Stimulated activated CD8-positive, alpha-beta memory T cell treated with anti-CD3 and anti-CD28 coated beads, Interleukin-15, amount 100 ng/mL, for 4 hours (primary cell): ENCODE measurements around the gene CCNE1.
A peak's percentile ranks its signal among the peaks of the same experiment; 100 is the strongest.
"Not testable (repeated sequence)": the region's sequence is repeated elsewhere in the genome, so short reads cannot be mapped to it uniquely, and the experiment has no call there.

ENCODE experiments used
- DNase-seq, 2 donors: peaks; one replicate each; pipeline ENCODE4 v3.0.0-alpha.2; 2020; ENCODE audit warnings: low read depth in 2 of 2

The CCNE1 gene

DNA sequence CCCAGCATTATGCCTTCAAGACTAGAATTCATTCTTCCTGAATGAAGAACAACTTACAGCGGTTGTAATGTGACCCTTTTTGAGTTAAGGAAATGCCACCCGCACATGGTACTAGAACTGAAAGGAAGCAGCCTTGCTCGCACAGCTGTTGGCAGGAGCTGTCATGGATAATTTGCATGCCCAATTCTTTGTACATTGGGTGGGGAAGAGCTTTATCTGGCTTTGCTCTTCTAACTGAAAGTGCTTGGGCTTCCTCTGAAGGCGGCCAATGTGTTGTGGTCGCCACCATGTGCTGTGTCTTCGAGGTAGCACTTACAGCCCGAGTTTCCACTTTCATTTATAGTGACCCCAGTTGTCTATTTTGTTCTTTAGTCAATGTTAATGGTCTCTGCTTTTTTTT lies 3.4 kb downstream of the CCNE1 start:
- DNase-seq = no peak

DNA sequence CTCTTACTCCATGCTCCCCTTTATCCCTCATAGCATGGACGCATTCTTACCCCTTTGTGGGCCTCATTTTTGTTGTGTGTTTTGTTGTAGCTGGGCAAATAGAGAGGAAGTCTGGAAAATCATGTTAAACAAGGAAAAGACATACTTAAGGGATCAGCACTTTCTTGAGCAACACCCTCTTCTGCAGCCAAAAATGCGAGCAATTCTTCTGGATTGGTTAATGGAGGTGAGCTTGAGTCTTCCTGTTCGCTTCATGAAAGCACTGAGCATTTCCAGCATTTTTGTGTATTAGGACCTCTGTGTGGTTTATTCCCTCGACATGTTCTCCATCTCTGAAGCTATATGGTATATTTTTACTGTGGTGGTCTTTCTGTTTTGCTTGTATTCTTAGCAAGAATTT lies 5.5 kb downstream of the CCNE1 start:
- DNase-seq = no peak

DNA sequence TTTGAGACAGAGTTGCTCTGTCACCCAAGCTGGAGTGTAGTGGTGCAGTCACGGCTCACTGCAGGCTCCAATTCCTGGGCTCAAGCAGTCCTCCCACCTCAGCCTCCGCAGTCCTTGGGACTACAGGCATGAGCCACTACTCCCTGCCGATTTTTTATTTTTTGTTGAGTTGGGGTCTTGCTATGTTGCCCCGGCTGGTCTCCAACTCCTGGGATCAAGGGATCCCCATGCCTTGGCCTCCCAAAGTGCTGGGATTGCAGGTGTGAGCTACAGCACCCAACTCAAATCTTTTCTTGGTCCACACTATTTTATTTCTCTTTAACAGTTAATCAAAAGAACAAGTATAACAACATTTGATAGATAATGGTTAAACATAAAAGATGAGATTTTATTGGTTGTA lies 7.5 kb downstream of the CCNE1 start:
- DNase-seq = no peak

DNA sequence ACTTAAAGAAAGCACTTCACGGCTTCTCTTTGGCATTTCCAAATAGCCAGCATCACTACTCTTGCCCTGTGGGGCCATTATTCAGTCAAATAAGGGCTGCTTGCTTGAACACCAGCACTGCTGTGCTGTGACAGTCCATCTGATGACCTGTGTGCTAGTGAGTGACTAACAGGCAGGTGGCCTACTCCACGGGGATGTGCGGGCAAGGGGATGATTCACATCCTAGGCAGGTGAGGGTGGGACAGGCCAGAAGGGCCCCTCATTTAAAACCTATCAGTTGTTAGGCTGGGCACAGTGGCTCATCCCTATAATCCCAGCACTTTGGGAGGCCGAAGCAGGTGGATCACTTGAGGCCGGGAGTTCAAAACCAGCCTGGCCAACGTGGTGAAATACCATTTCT lies 8.2 kb downstream of the CCNE1 start:
- no peak for DNase-seq

DNA sequence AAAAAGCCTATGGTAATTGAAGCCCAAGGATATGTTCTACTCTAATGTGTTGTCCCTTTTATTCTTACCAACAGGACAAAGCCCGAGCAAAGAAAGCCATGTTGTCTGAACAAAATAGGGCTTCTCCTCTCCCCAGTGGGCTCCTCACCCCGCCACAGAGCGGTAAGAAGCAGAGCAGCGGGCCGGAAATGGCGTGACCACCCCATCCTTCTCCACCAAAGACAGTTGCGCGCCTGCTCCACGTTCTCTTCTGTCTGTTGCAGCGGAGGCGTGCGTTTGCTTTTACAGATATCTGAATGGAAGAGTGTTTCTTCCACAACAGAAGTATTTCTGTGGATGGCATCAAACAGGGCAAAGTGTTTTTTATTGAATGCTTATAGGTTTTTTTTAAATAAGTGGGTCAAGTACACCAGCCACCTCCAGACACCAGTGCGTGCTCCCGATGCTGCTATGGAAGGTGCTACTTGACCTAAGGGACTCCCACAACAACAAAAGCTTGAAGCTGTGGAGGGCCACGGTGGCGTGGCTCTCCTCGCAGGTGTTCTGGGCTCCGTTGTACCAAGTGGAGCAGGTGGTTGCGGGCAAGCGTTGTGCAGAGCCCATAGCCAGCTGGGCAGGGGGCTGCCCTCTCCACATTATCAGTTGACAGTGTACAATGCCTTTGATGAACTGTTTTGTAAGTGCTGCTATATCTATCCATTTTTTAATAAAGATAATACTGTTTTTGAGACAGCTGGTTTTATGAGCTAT lies 12.0 kb downstream of the CCNE1 start:
- DNase-seq = no peak

DNA sequence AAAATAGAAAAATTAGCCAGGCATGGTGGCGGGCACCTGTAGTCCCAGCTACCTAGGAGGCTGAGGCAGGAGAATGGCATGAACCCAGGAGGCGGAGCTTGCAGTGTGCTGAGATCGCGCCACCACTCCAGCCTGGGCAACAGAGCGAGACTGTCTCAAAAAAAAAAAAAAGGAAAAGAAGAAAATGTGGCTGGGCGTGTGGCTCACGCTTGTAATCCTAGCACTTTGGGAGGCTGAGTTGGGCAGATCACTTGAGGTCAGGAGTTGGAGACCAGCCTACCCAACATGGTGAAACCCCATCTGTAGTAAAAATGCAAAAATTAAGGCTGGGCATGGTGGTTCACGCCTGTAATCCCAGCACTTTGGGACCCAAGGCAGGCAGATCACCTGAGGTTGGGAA lies 13.5 kb downstream of the CCNE1 start:
- not testable (repeated sequence) for DNase-seq

DNA sequence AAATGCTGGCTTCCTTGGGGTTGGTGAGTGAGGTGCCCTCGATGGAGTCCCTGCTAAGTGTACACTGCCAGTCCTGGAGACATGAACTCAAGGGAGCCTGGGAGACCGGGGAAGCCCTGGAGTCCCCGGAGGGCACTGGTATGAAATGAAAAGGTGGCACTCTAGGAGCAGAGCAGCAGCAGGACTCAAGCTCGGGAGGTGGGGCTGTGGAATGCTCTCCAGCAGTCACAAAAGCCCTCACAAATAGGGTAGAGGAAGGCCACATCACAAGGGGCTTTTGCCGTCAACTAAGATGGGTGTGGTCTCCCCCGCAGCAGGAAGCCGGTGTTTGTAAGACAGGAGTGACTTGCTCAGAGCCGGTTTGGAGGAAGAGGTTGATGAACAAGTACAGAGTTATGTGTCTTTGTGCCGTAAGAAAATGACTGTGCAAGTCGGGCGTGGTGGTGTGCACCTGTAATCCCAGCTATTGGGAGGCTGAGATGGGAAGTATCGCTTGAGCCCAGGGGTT lies 19.3 kb downstream of the CCNE1 start:
- DNase-seq = peak in 1 of 2 donors; percentile 28

DNA sequence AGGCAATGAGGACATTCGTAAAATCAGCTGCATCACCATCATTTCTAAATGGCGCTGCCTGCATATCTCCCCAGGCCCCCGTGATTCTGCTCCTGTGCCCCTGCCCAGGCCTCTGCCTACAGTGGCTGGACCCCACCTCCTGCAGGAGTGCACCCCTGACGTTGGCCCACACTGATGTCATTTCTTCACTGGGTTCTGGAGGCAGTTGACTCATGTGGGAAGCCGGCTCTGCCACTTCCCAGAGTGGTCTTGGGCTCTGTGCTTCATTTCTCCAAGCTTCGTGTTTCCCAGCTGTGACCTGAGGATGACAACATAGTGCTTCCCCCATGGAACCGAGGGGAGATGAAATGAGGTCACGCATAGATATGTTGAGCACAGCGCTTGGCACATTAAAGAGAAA lies 19.9 kb downstream of the CCNE1 start:
- DNase-seq = no peak

DNA sequence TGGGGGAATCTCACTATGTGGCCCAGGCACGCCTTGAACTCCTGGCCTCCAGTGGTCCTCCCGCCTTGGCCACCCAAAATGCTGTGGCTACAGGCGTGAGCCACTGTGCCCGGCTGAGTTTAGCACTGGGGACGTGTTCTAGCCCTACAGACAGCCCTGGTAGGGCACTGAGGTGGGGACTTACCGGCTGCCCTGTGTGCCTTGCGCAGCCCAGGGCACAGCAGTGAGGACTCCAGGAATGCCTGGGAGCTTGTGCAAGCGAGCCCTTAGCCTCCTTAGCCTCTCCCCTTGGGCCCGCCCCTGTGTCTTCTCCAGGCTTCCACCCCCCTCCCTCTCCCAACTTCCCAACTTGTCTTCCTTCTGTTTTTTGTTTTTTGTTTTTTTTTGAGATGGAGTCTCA lies 21.0 kb downstream of the CCNE1 start:
- DNase-seq = no peak

DNA sequence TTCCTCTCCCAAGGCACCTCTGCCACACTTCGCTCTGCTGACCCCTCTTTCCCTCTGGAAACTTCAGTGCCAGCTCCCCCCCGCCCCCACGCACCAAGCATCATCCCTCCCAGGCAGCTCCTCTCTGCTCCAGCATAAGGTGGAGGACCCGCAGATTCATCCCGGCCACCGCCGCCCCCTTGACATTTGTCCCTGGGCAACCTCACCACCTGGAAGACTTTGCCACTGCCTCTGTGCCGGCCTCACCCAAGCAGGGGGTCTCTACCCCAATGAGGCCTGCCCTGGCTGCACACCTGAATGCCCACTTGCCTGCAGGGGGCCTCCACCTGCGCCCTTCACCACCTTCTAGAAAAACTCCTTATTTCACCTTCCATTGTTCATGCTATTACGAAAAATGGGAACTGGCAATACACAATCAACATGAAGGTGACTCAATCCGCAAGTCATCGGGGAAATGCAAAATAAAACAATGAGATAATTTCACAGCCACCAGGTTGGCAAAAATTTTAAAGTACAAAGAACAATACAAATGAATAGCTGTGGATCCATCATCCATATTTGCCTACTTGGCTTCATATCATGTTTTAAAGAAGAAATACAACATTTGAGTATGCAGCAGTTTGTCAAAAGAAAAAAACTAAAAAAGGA lies 21.9 kb downstream of the CCNE1 start:
- DNase-seq = no peak

DNA sequence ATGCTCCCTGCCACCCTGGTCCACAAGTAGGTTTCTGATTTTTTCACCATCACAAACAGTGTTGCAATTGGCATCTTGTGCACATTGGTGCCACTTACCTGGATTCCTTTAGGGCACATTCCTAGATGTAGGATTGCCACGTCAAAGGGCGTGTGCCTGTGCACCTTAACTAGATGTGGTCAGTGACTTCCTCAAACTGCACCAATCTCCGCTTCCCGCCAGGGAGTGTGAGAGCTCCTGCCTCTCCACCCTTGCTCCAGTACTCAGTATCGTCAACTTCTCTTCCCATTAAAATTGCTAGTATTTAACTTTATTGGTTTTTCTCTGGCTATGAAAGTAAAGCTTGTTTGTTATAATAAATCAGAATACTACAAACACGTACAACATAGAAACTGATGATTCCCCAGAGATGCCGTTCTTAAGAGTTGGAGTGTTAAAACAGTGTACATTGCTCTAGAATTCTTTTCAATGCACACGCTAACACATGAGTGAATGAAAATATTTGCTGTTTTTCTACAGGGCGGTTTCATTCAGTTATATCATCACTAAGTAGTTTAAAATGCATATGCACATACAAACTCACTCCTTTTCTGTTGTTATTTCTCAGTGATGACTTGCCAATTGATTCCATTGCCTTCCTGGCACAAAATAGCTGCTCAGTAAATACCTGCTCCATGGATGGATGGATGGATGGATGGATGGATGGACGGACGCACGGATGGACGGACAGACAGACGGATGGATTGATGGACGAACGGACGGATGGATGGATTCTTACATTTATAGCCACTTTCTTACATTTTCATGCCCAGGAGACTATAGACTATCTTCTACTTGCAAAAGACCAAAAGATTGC lies 23.4 kb downstream of the CCNE1 start:
- no peak for DNase-seq

DNA sequence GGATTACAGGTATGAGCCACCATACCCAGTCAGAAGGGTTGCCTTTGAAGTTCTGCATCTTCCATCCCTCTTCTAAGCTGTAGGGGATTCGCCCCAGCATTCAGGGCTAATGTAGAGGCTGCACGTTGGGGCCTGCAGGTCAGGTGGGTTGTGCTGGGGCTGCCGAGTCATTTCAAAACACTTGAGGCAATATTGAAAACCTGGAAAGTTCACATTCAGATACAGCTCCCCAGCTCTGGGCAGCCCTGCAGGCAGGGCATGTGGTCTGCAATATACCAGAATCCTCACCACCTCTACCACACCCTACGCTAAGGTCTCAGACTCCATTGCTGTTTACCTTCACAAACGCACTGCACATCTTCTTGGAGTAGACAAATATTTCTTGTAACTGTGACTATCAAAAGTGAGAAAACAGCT lies 24.6 kb downstream of the CCNE1 start:
- DNase-seq = no peak

DNA sequence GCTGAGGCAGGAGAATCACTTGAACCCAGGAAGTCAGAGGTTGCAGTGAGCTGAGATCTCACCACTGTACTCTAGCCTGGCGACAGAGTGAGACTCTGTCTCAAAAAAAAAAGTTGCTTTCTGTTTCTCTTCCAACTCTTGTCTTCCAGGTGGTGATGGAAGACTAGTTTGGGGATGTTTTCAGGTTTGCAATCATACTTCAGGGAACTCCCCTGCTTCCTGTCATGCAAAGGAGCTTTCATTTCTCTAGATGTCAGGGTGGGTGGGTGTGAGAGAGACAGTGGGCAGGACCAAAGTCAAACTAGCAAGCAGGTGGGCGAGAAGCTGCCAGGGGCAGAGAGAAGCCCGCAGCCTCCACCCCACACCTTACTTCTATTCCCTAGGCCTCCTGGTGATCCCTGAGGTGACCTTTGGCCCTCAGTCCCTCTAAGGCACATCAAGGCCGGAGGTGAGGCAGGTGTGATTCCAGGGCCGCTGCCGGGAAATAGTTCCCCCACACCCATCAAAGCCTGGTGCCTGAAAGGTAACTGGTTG lies 25.7 kb downstream of the CCNE1 start:
- DNase-seq = peak in 1 of 2 donors; percentile 47

DNA sequence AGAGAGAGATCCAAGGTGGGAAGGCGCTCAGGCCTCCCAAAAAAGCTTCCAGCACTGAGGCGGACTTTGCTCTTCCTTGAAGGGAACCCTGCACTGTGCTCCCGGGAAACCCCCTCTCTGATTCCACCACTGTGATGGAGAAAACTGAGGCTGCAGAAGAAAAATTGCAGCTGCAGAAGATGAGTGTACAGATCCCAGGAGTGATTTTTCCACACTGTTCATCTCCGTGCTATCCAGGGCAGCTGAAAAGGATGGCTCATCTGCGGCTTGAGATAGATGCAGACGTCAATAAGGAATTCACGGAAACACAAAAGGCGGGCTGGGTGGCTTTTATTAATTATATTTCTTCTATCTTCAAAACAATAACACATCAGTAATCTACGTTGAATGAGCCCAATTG lies 26.2 kb downstream of the CCNE1 start:
- no peak for DNase-seq

DNA sequence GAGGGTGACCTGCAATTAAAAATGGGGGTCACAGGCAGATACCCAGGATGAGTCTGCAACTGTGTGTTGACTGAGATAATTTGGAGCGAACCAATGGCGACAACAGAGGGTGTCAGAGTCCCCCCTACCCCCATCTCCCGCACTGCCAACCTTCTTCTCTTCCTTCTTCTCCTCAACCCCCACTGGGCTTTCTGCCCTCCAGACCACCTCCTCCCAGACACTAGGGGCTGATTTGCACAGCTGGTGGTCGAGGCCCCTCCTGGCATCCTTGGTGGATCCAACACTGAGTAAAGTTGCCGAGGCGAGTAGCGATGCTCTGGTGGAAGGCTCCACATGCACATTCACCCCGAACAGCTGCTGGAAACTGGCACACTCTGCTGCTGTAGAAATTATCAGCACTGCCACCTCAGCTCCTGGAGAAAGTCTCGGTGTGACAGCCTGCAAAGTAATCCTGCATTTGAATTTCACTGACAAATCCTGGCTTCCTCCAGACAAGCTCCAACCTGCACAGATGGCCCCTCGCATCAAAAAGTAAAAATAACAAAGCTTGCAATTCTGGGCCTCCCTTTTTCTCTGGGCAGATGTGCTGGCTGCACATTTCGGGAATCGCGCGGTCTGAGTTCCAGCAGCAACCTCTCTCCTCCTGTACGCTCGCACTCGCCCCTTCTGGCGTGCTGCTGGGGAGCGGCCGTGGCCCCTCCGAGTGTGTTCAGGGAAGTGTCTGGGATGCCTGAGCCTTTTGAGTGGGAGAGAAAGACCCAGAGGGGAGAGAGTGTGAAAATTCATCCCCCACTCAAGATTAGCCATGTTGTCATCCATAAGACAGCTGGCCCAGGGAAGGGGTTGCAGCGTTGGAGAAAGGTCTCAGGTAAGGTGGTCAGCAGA lies 28.5 kb downstream of the CCNE1 start:
- DNase-seq = no peak

DNA sequence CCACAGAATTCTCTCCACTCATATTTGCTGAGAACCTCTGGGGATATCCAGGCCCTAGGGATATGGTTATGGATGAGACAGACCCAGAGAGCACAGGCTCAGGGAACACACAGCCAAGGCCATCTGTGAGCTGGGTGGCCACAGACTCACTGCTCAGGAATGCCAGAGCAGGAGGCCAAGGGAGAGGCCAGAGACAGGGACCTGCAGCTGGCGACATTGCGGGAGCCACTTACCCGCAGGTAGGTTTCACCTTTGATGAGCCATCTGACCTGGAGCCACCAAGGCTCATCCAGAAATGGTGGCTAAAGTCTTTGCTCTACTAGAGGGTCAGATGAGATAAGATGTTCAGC lies 29.4 kb downstream of the CCNE1 start:
- DNase-seq = no peak

DNA sequence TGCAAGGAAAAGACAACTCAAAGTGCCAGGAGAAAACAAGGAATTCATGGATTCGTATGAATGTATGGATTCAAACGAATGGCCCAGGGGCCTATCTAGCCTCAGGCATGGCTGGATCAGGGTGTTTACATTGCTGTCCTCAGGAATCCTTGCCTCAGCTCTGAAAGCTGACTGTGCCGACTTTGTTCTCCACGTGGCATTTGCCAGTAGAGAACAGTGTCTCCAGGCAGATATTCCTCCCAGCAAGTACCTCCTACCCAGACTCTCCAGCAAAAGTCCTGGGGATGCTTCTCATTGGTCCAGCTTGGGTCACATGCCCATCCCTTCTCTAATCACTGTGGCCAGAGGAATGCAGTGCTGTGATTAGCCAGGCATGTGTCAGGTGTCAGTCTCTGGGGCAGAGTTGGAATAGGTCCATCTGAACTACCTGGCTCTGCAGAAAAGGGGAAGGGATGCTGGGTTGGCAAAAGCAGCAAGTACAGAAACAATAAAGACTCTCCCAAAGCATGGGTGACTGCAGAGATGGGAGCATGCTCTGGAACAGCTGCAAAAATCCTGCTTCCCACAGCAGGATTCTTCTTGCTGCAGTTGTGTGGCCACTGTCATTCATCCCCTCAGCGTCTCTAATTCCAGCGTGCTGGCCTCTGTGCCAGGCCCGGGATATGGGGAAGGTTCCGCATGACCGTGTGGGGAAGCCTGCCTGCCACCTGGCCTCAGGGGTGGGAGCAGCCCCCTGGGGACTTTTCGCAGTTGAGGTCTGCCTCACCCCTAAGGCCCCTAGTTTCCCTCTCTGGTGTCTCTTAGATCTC lies 30.0 kb downstream of the CCNE1 start:
- DNase-seq = no peak

DNA sequence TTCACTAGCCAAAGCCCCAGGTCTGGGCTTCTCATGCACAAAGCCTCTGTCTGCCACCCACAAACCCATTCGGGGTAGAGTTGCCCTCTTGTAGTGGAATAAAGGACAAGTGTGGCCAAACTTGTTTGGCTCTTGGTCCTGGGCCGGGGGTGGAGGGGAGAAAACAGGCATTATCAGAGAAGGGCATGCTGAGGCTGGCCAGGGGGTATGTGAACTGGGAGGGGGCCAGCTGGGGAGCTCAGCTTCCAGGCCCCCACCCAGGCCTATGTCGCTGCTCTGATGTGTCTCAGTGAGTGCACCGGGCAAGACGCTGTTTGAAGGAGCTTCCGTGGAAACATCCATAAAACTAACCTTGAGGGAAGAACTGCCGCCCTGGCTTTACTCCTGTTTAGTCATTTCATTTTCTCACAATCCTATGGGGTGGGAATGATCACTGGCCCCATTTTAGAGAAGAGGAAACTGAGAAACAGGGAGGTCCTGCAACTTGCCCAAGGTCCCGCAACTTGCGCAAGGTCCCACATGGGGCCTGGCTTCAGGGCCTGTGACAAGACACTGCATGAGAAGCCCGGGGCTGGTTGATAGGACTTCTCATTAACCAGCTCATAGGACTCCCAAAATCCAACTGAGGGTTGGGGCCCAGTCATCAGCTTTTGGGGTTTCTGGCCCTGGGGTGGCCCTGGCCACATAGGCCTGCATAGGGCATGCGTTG lies 30.8 kb downstream of the CCNE1 start:
- DNase-seq = no peak

DNA sequence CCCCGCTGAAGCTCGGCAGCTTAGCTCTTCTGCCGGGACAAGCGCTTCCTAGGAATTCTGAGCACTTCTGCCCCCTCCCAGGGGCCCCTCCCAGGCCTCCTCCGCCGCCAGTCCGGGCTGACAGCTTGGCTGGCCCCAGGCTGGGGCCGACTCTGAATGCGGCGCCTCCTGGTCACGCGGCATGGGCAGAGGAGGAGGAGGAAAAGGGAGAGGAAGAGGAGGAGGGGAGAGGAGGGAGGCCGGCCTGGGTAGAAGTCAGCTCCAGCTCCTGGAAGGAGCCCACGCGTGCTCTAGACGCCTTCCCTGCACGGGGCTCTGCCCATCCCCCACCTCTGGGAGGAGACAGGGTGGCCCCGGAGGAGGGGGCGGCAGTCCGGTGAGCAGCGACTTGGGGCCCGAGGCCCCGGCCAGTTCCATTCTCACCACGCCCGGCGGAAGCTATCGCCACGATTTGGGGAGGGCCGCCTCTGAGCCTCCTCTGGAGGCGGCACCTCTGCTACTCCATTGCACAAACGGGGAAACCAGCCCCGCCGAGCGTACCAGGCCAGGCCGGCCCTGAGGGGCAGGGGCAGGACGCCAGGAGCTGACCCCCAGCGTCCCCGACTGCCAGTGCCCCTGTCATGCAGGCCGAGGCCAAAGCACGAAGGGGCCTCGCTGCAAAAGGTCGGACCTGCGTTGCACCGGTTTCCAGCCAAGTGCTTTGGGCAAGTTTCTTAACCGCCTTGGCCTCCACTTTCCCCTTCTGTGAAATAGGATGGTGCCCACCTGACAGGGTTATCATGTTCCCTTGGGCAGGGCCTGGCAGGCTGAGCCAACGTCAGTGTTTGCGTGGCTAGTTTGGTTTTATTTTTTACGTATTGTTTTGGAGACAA lies 31.6 kb downstream of the CCNE1 start:
- no peak for DNase-seq
